Stimulated activated CD4-positive, alpha-beta T cell treated with anti-CD3 and anti-CD28 coated beads, Interleukin-4, amount 100 ng/mL, for 24 hours (primary cell): ENCODE measurements around the gene NEUROD4.

ENCODE experiments used
- DNase-seq: peaks from one replicate; pipeline ENCODE4 v3.0.0-alpha.2; 2020

NEUROD4 gene

GRCh38 chr12:54998958-54999510 lies 20.7 kb upstream of the NEUROD4 start:
- no peak for DNase-seq

- DNase-seq = no peak
Observed at GRCh38 chr12:55001198-55001868, 18.4 kb upstream of the NEUROD4 start.

GRCh38 chr12:55002355-55002754 lies 17.4 kb upstream of the NEUROD4 start:
- no peak for DNase-seq

GRCh38 chr12:55008944-55009585 lies 10.7 kb upstream of the NEUROD4 start:
- no peak for DNase-seq

GRCh38 chr12:55017416-55017925 lies 2.3 kb upstream of the NEUROD4 start:
- no peak for DNase-seq

GRCh38 chr12:55024575-55024974 lies 4.8 kb downstream of the NEUROD4 start:
- no peak for DNase-seq

GRCh38 chr12:55025508-55025907 lies 5.7 kb downstream of the NEUROD4 start:
- no peak for DNase-seq

GRCh38 chr12:55034218-55034617 lies 14.4 kb downstream of the NEUROD4 start:
- no peak for DNase-seq

- DNase-seq = no peak
Observed at GRCh38 chr12:55036326-55037115, 16.7 kb downstream of the NEUROD4 start.

GRCh38 chr12:55037351-55037987 lies 17.7 kb downstream of the NEUROD4 start:
- DNase-seq = no peak

GRCh38 chr12:55039395-55040354 lies 19.9 kb downstream of the NEUROD4 start:
- no peak for DNase-seq

- DNase-seq = no peak
Observed at GRCh38 chr12:55041345-55042055, 21.7 kb downstream of the NEUROD4 start.

- no peak for DNase-seq
Observed at GRCh38 chr12:55043542-55043941, 23.8 kb downstream of the NEUROD4 start.

GRCh38 chr12:55044135-55044534 lies 24.4 kb downstream of the NEUROD4 start:
- no peak for DNase-seq

GRCh38 chr12:55049676-55050075 lies 29.9 kb downstream of the NEUROD4 start:
- no peak for DNase-seq

GRCh38 chr12:55051197-55051947 lies 31.6 kb downstream of the NEUROD4 start:
- no peak for DNase-seq

GRCh38 chr12:55057481-55057880 lies 37.7 kb downstream of the NEUROD4 start:
- DNase-seq = no peak

- no peak for DNase-seq
Observed at GRCh38 chr12:55058082-55058481, 38.3 kb downstream of the NEUROD4 start.

- no peak for DNase-seq
Observed at GRCh38 chr12:55058776-55059175, 39.0 kb downstream of the NEUROD4 start.

- DNase-seq = peak; percentile 41
Observed at GRCh38 chr12:55060470-55060869, 40.7 kb downstream of the NEUROD4 start.
